Vagina (tissue), 2 donors: ENCODE results near the gene RERG. TPM values are rescaled to one million over a fixed set of nuclear protein-coding genes. Genes with fewer than 3 reads are reported as not detected.

ENCODE experiments used
- DNase-seq, 2 donors: peaks; one replicate each; pipeline ENCODE4 v3.0.0-alpha.2; 2017; ENCODE audit errors: extremely low spot score in 2 of 2
- H3K27ac ChIP-seq: fragments of 200-600 bp; sonication (generic); one replicate; pipeline ENCODE4 v1.5.1; 2019
- H3K27me3 ChIP-seq: fragments of 200-600 bp; sonication (generic); one replicate; pipeline ENCODE4 v1.5.1; 2019
- H3K36me3 ChIP-seq, 2 donors: fragments of 200-600 bp; sonication (generic); one replicate each; pipeline ENCODE4 v1.5.1; 2017 to 2019
- H3K4me1 ChIP-seq: fragments of 200-600 bp; sonication (generic); one replicate; pipeline ENCODE4 v1.5.1; 2019
- H3K4me3 ChIP-seq, 2 donors: fragments of 200-600 bp; sonication (generic); 1 replicate in 1 of 2; 2 replicates in 1 of 2; pipeline ENCODE4 v1.5.1; 2016 to 2019
- H3K9me3 ChIP-seq: fragments of 200-600 bp; sonication (generic); one replicate; pipeline ENCODE4 v1.5.1; 2019
- CTCF ChIP-seq, 3 experiments: fragments of 450-650 bp in 2 of 3; fragments of 200-600 bp in 1 of 3; sonication (generic) in 1 of 3; IDR thresholded peaks; one replicate each; pipeline ENCODE4 v1.5.1; 2017 to 2019; ENCODE audit warnings: antibody characterized with exemption in 3 of 3, mild to moderate bottlenecking in 2 of 3, moderate library complexity in 2 of 3
- POLR2A ChIP-seq, 2 donors: fragments of 450-650 bp; IDR thresholded peaks; one replicate each; pipeline ENCODE4 v1.6.1; 2017; ENCODE audit warnings: antibody characterized with exemption in 2 of 2, mild to moderate bottlenecking in 2 of 2, moderate library complexity in 2 of 2
- POLR2AphosphoS5 ChIP-seq, 2 donors: sonication (generic); formaldehyde crosslinking; IDR thresholded peaks; one replicate each; pipeline ENCODE4 v1.9.0; 2017; ENCODE audit warnings: antibody characterized with exemption in 2 of 2, mild to moderate bottlenecking in 2 of 2, low read depth in 1 of 2; ENCODE audit not compliant: insufficient read depth in 1 of 2
- intact Hi-C: fragments of 100-400 bp; cut with DNase I; formaldehyde crosslinking; loops from one replicate; pipeline ENCODE4 v1.15.1; 2023
- total RNA-seq: library from RNA; depleted of rRNA; stranded (reverse); fragments of >200 nt; gene quantifications from one replicate; pipeline ENCODE4 v1.2.3, GENCODE V29; 2016

The RERG gene
- total RNA-seq, 1 donor from 2014 or later: 31.9 TPM

- no peaks in the 10 kb centered on the region for H3K27me3 ChIP-seq
- no peaks in the 10 kb centered on the region for H3K36me3 ChIP-seq
- peak overlapping the region; percentile 73 for H3K27ac ChIP-seq
- DNase-seq: no peak
- H3K4me1 ChIP-seq: peaks cover 47% of the 10 kb centered on the region
- no peak overlapping the region for H3K4me3 ChIP-seq
- no peaks in the 10 kb centered on the region for H3K9me3 ChIP-seq
- intact Hi-C loops: loop anchor here (5.0 kb wide), 1 partner anchor 68 kb away; the partner anchor contains the start of gene RERG
- no peak for TF ChIP-seq POLR2A (IDR thresholded peaks at IDR 0.05)
Observed at GRCh38 chr12:15154103-15154502, 67.1 kb downstream of the RERG start.

- Histone ChIP-seq H3K4me3 (no peak overlapping the region), H3K27ac (peak overlapping the region; percentile 73), H3K27me3 (no peaks in the 10 kb centered on the region), H3K9me3 (no peaks in the 10 kb centered on the region), H3K4me1 (peaks cover 47% of the 10 kb centered on the region), H3K36me3 (no peaks in the 10 kb centered on the region)
- peak in 1 of 2 donors; percentile 51 for TF ChIP-seq POLR2AphosphoS5 (IDR thresholded peaks at IDR 0.05; ENCODE audit: insufficient read depth in 1 of 2, low read depth in 1 of 2)
- TF ChIP-seq CTCF (IDR thresholded peaks at IDR 0.05): no peak
- DNase-seq: no peak
- intact Hi-C loops: loop anchor here (5.0 kb wide), 1 partner anchor 69 kb away; the partner anchor contains the start of gene RERG
Observed at GRCh38 chr12:15152868-15153267, 68.3 kb downstream of the RERG start.

- Histone ChIP-seq H3K4me1 (peaks cover 47% of the 10 kb centered on the region), H3K27ac (peak overlapping the region; percentile 73), H3K36me3 (no peaks in the 10 kb centered on the region), H3K27me3 (no peaks in the 10 kb centered on the region), H3K4me3 (no peak overlapping the region), H3K9me3 (no peaks in the 10 kb centered on the region)
- intact Hi-C loops: loop anchor here (5.0 kb wide), 1 partner anchor 70 kb away; the partner anchor contains the start of gene RERG
- no peak for DNase-seq
- TF ChIP-seq POLR2AphosphoS5 (IDR thresholded peaks at IDR 0.05; ENCODE audit: insufficient read depth in 1 of 2, low read depth in 1 of 2) (no peak), CTCF (IDR thresholded peaks at IDR 0.05) (peak in 1 of 3 experiments; percentile 28)
Observed at GRCh38 chr12:15152456-15152855, 68.8 kb downstream of the RERG start.

GRCh38 chr12:15151161-15152091 is 69.8 kb downstream of the RERG start:
- Histone ChIP-seq H3K4me3 (no peak overlapping the region), H3K4me1 (peaks cover 41% of the 10 kb centered on the region), H3K36me3 (no peaks in the 10 kb centered on the region), H3K27ac (peak overlapping the region; percentile 73), H3K9me3 (no peaks in the 10 kb centered on the region), H3K27me3 (no peaks in the 10 kb centered on the region)
- peak in 1 of 3 experiments; percentile 67 for TF ChIP-seq CTCF (IDR thresholded peaks at IDR 0.05)
- no peak for TF ChIP-seq POLR2A (IDR thresholded peaks at IDR 0.05)
- TF ChIP-seq POLR2AphosphoS5 (IDR thresholded peaks at IDR 0.05; ENCODE audit: insufficient read depth in 1 of 2, low read depth in 1 of 2): peak in 1 of 2 donors; percentile 63
- intact Hi-C loops: loop anchor here (5.0 kb wide), 1 partner anchor 71 kb away; the partner anchor contains the start of gene RERG
- no peak for DNase-seq

- Histone ChIP-seq H3K4me3 (no peak overlapping the region), H3K27ac (peak overlapping the region; percentile 38), H3K4me1 (peaks cover under 1% of the 10 kb centered on the region), H3K27me3 (no peaks in the 10 kb centered on the region), H3K9me3 (no peaks in the 10 kb centered on the region), H3K36me3 (no peaks in the 10 kb centered on the region)
- TF ChIP-seq POLR2A (IDR thresholded peaks at IDR 0.05): no peak
- no peak for TF ChIP-seq POLR2AphosphoS5 (IDR thresholded peaks at IDR 0.05; ENCODE audit: insufficient read depth in 1 of 2, low read depth in 1 of 2)
- no peak for TF ChIP-seq CTCF (IDR thresholded peaks at IDR 0.05)
- intact Hi-C loops: no loop called here
- DNase-seq: no peak
Observed at GRCh38 chr12:15146585-15146984, 74.6 kb downstream of the RERG start.
